Kidney capillary endothelial cell (primary cell): ENCODE results near the gene MYOZ1.
"Not testable (repeated sequence)": the region's sequence is repeated elsewhere in the genome, so short reads cannot be mapped to it uniquely, and the experiment has no call there.

Experiments used
- DNase-seq: peaks from one replicate; pipeline ENCODE4 v3.0.0-alpha.2; 2018; ENCODE audit warnings: low spot score

The MYOZ1 gene, protein sequence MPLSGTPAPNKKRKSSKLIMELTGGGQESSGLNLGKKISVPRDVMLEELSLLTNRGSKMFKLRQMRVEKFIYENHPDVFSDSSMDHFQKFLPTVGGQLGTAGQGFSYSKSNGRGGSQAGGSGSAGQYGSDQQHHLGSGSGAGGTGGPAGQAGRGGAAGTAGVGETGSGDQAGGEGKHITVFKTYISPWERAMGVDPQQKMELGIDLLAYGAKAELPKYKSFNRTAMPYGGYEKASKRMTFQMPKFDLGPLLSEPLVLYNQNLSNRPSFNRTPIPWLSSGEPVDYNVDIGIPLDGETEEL

DNA sequence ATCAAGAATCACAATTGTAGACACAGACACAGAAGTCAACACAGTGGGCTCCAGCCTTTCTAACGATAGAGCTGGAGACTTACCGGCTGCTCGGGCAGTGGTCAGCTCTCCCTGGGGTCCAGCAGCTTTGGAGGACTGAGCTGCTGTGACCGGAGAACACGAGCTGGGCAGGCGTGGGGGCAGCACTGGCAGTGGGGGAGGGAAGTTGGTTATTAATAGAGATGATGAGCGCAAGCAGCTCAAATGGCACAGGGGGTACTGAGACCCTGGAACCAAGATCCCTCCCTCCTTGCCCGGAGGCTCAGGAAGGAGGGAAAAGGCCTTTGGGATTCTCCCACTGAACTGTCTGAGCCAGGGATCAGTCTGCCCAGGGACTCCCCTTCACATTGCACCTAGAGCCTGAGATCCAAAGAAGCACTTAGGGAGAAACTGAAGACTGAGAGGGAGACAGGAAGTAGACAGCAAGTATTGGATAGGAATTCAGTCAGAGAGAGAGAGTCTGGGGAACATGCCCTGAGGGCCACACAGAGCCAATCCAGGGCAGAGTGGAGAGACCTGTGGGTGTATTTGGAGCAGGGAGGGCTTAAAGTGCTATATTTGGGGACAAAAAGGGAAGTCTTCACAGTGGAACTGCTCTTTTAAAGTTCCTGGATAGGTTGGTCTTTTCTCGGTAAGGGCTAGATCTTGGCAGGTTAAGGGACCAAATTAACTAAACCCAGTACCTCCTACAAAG lies at the start of gene MYOZ1:
Gene MYOZ1, minus strand, starts transcription at position 147 of the 733 bp plus-strand sequence. CDS start 1,457 bp downstream, outside the sequence.
- DNase-seq: no peak

DNA sequence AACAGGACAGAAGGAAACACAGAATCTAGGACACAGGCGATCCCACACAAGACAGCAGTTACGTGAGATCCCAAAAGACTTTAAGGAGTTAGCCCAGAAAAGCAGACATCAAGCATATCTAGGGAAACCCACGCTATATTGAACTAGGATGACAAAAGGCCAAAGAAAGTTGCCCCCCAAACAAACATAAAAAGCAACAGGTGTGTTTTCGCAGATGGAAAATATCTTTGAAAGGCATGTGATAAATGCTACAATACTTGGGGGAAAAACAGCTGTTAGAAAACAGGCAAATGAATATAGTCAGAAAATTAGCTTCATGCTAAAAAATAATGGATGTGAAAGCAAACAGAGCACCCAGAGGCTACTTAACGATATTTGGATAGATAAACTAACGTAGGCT lies 49.5 kb upstream of the MYOZ1 start:
- not testable (repeated sequence) for DNase-seq

DNA sequence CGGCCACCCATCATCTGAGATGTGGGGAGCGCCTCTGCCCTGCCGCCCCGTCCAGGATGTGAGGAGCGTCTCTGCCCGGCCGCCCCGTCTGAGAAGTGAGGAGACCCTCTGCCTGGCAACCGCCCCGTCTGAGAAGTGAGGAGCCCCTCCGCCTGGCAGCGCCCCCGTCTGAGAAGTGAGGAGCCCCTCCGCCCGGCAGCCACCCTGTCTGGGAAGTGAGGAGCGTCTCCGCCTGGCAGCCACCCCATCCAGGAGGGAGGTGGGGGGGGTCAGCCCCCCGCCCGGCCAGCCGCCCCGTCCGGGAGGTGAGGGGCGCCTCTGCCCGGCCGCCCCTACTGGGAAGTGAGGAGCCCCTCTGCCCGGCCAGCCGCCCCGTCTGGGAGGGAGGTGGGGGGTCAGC lies 48.3 kb upstream of the MYOZ1 start:
- not testable (repeated sequence) for DNase-seq

DNA sequence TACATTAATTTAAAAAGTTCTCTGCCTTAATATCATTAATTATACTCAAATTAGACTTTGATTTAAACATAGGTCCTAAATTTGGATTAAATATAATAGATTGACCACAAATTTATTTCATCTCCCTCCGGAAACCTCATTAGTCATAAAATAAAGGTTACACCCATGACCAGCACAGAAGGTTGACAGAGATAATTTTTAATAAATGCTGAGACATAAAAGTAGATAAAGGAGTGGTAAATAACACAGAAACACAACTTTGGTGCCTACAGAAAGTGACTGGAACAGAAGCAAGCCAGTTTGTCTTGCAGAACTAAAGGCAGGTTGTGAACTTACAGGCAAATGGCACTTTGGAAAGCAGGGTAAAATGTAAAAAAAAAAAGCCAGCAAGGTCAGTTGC lies 46.4 kb upstream of the MYOZ1 start:
- DNase-seq: not testable (repeated sequence)

DNA sequence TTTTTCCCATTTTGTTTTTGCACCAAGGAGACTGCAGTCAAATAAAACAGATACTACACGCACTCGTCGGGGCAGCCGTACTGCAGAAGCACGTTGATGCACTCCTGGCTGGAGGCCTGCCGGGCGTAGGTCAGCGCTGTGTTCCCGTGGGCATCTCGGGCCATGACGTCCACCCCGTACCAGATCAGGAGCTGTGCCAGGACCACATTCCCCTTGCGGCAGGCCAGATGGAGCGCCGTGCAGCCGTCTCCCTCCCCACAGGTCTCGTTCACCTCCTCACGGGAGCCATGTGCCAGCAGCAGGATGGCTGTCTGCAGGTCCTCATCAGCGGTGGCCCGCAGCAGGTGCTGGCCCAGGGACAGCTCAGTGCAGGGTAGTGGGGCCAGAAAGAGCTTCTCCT lies 33.3 kb upstream of the MYOZ1 start:
- DNase-seq: not testable (repeated sequence)

DNA sequence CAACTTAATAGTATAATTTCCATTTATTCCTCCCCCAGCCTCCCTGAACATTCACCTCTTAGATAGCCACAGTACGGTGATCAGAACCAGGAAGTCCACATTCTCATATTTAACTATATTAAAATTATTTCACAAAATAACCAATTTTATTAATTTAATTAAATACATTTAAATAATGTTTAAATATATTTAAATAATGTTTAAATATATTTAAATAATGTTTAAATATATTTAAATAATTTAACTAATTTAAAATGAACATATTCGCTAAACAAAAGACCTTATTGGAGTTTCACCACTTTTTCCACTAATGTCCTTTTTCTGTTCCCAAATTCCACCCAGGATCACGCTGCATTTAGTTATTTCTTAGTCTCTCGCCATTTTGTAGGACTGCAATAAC lies 27.1 kb upstream of the MYOZ1 start:
- not testable (repeated sequence) for DNase-seq

DNA sequence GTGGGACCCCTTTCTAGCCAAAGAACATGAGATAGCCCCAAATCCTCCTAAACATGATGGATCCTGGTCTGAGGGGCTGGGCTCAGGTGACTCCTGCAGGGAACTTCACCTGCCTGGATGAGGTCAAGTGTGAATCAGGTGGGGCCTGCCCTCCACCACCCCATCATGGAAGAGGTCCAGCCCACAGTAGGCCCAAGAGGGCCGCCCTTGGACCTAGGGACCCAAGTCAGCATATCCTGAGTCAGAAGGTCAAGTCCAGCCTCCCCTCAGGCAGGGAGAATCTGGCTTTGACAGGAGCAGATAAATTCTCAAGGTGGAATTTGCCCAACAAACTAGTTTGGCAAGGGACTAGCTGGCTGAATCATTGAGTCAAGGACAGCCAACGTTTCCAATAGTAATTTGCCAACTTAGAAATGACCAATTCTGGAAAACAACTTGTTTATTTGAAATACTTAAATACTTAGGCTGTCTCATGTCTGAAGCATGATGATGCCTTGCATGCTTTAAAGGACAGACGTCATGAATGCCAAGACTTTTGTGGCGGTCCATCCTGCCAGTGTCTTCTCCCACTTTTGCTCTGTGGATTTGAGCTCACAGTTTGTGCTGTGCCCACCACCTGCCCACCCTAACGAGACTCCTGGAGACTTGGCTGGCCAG lies 25.0 kb upstream of the MYOZ1 start:
- DNase-seq: not testable (repeated sequence)

DNA sequence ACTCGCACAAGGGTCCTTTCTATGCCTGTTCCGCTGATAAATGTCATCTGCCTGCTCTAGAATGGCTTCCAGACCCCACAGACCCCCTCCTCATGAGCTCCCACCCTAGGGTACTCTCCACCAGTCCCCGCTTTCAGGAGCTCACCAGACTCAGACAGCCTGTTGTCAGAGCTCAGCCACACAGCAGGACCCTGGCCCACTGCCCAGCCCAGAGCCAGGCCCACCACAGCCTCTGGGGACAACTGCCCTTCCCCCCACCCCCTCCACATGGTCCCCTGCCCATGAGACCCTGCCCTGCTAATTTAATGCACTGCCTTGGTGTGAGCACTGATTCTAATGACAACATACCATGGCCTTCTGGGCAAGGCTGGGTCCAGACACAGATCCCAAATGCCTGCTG lies 24.3 kb upstream of the MYOZ1 start:
- DNase-seq: not testable (repeated sequence)

DNA sequence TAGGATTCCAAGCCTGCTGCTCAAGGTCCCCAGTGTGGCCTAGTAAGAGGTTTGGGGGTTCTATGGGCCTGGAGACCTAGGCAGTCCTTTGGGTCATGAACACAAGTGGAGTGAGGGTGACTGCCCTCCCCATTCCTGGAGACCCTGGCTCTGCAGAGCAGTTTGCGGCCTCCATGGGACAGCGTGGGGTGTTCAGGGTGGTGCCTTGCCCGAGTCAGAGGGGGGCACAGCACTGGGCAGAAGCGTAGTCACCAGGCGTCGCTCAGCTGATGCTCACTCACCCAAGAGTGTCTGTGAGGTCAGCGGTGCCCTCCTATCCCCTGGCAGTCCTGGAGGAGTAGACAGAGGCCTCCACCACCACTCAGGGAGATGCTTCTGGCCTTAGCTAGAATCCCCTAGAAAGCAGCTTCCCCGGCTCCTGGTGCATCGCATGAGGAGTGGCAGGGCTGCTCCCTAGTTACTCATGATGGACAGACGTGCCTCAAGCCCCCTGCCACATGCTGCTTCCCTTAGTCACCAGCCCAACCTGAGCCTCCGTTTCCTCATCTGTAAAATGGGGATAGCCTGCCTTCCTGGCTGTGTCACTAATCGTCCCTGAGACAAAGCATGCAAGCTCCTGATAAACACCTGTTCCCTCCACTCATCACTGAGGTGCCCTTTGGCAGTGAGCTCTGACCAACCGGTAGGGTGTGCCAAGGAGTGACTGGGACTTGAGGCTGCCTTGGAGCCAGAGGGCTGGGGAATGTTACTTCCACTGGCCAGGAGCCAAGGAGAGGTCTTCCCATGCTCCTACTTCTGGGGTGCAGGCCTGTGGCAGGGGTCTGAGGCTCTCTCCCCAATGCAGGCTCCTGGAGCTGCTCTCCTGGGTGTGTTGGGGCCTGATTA lies 23.1 kb upstream of the MYOZ1 start:
- not testable (repeated sequence) for DNase-seq

DNA sequence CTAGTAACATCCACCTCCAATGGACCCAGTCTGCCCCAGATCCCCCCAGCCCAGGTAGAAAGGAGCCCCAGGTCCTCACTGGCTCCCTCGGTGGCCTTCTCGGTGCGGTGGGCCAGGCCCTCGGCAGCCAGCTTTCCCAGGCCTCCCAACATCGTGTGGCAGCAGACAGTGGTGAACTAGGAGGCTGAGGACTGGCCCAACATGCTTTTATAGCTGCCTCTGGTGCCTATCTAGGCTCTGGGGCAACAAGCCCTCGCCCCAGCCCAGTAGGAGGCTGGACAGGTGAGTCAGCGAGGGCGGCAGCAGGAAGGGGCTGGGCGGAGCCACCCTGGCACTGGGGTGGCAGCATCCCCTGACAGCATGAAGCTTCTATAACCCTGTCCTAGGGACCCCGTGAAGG lies 22.3 kb upstream of the MYOZ1 start:
- not testable (repeated sequence) for DNase-seq

DNA sequence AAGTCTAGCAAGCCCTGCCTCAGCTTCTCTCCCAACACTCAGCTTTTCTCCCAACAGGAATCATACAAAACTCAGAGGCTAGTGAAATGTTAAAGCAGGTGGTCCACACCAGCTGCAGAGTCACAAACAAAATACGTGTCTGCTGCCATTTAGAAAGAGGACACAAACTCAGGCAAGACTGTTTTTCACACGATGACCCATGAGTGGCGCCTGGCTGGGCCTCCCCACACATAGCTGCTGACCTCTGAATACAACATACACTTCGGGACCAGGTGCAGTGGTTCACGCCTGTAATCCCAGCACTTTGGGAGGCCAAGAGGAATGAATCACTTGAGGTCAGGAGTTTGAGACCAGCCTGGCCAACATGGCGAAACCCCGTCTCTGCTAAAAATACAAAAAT lies 21.4 kb upstream of the MYOZ1 start:
- not testable (repeated sequence) for DNase-seq

DNA sequence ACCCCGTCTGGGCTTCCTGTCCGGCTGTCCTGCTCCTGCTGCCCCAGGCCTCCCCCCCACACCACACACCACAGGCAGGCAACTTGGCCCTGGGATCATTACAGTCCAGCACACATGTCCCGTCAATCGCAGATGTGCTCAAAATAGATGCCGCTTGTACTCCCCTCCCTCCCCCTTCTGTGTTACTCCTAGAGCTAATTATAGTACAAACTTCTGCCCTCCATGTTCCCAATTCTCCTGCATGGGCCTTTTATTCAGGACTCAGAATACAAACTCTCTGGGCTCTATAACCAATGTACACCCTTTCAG lies 14.7 kb upstream of the MYOZ1 start, which contains the start of gene SYNPO2L:
Gene SYNPO2L, minus strand, starts transcription at position 40 of the 309 bp plus-strand sequence. CDS start 107 bp downstream, outside the sequence.
- DNase-seq: no peak

DNA sequence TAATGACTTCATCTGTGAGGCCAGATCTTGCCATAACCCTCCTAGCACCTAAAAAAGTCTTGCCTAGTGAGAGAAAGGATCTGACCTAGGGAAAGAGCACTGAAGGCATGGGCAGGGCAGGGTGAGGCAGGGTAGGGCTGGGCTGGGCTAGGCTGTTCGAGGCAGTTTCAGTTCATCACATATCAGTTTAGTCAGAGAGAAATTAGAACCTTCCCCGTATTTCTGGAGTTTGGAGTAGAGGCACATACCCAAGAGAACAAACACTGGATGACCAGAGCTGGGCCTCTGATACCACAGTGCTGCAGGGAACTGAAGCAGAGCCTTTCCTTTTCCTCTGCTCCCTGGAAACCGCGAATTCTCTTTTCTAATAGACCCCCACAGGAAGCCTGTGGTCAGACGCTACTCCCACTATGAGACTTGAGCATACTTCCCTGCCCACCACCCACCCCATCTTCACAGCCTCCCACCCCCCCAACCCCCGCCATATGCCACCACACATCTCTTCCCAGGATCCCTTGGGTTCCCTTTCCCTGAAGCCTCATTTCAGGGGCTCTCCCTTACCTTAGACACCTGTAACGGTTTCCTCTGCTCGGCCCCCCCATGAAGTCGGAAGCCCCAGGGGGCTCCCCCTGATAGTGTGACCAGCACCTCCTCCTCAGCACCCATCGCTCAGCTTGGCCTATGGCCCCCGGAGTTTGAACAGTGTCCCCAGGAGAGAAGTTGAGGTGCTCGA lies 14.1 kb upstream of the MYOZ1 start:
- no peak for DNase-seq

DNA sequence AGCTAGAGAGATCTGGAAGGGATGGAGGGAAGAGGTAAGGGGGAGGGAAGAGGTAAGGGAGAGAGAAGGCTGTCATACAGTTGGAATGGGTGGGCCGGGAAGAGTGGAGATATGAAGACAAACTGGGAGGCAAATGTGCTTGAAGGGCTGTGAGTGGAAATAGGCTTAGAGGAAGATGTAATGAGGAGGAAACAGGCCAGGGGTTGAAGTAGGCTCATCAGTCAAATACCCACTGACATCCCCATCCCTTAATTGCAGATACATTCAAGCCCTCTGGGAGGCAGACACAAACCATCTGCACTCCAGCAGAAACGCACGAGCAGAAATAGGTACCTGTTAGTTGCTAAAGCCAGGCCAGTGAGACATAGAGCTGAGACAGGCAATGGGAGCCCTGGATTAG lies 12.4 kb upstream of the MYOZ1 start:
- no peak for DNase-seq

DNA sequence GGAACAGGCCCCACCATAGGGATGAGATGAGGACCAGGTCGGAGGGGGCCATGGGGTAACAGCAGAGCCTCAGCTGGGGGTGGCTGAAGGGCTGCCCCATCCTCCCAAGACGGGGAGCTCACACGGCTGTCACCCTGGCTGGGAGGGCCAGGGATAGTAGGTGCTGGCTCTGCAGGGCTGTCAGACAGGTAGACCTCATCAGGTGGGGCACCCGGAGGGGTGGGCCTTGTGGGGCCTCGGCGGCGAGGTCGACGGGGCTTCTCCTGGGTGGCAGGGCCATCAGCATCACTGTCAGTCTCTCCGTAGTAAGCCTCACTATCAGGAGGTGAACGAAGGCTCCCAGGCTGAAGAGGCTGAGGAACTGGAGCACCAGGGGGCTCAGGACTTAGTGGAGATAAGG lies 11.9 kb upstream of the MYOZ1 start:
- DNase-seq: no peak

DNA sequence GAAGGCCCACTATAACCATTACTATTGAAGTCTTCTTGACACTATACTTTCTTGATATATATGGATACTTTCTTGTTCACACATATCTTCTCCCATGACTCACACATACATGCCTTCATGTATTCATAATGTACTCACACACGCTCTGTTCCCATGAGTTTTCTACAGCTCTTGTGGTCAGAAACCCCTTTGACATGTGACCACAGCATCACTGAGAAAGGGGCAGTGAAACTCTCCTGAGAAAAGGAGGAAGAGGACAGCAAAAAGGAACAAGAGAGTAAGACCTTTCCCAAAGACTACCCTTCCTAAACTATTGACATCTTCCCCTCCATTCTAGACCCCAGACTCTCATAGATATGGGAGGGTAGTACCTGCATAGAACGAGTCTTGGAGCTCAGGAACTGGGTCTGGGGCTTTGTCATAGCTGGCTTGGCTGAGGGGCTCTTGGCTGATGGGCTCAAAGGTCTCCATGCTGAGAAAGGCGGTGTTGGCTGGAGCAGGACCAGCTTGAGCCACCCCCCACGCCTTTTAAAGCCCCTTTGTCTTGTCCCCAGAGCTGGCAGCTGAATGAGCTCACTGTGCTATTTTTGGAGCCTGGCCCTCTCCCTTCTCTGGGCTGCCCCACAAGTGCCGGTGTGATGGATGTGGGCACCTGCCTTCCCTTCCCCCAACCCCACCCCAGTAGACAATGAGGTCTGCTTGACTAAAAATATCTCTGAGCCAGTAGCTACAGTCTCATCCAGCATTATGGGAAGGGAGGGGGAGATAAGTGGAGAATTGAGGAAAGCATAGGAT lies 9.5 kb upstream of the MYOZ1 start:
- DNase-seq: no peak

DNA sequence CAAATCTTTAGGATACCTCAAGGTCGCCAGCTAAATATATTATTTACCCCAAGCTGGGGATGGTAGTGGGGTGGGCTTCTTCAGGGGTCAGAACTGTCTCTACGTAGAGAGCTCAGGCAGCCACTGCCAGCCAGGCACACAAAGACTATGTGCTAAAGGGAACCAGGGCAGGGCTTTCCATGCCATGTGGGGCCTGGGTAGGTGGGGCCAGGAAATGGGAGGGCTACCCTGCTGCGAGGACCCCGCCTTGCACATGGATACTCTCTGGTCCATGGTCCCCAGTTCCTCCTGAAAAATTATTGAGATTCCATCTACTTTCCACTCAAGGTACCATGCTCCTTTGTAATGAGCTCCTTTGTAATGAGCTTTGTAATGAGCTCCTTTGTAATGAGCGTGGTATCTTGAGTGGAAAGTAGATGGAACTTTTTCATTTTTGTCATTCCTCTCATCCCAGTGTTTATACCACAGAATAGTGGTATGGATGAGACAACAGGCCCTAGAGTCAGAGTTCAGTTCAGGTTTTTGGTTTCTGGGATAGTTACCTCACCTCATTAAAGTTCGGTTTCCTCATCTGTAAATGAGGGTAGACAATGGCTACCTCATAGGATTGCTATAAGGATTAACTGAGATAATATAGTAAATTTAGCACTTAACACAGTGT lies 8.7 kb upstream of the MYOZ1 start:
- DNase-seq: no peak

DNA sequence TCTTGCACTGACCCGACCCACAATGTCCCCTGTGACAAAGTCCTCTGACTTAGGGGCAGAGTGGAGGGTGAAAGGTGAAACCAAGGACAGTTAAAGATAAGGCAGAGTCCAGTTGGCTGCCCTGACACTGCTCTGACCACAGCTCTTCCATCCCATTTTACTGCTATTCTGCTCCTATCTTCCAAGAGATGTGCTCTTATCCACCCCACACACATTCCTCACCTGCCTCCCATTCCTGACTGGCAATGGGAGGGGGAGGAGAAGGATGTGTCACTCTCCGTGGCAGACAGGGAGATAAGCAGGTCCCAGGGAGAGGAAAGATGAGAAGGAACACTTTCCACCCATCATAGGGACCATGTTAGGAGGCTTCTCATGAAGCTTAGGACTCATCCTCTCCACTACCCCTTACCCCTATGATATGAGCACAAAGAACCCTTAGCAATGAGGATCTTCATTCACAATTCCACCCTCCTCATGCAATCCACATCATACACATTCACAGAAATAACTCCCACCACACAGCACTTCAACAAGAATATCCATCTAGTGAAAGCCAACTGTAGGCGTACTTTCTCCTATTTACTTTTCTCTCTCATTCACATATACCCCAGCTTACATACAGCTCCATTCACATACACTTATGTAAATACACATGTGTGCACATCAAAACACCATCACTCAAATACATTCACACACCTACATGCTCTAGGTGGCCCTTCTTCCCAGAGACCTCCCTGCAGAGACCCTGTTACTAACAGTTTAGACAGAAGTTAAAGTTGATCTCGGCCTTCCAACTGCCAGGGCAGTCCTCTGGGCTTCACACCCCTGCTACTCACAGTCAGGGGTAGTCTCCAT lies 7.9 kb upstream of the MYOZ1 start:
- DNase-seq: no peak
